Left ventricle myocardium inferior (tissue), 1 donor: Measurements from ENCODE around the gene TCN2. TPM values are rescaled to one million over a fixed set of nuclear protein-coding genes. Genes with fewer than 3 reads are reported as not detected.

Source experiments
- DNase-seq: peaks from one replicate; pipeline ENCODE4 v3.0.0-alpha.2; 2020
- H3K27ac ChIP-seq: fragments of 200-600 bp; replicated peaks from 2 replicates; pipeline ENCODE4 v1.8.0; 2021
- H3K27me3 ChIP-seq: fragments of 200-600 bp; 2 replicates; pipeline ENCODE4 v1.8.0; 2021; ENCODE audit warnings: low read depth
- H3K36me3 ChIP-seq: fragments of 200-600 bp; 2 replicates; pipeline ENCODE4 v1.8.0; 2021
- H3K4me1 ChIP-seq: fragments of 200-600 bp; 2 replicates; pipeline ENCODE4 v1.8.0; 2021
- H3K4me3 ChIP-seq: fragments of 200-600 bp; 2 replicates; pipeline ENCODE4 v1.8.0; 2021; ENCODE audit warnings: mild to moderate bottlenecking, moderate library complexity
- H3K9me3 ChIP-seq: fragments of 200-600 bp; replicated peaks from 2 replicates; pipeline ENCODE4 v1.8.0; 2021
- intact Hi-C: fragments of 100-400 bp; cut with micrococcal nuclease; formaldehyde crosslinking; loops from one replicate; pipeline ENCODE4 v1.11.0; 2022
- total RNA-seq: library from RNA; stranded (reverse); fragmentation: NEBNext Ultra II Directional; extraction: Animal tissue kit (Norgen Biotek cat#: 25700); gene quantifications from one replicate; pipeline ENCODE4 v1.2.1, GENCODE V29; 2021
- TF ChIP-seq, protein P1 (sequence below): fragments of 200-600 bp; IDR thresholded peaks from 2 replicates; pipeline ENCODE4 v1.8.0; 2021; ENCODE audit warnings: antibody characterized with exemption, mild to moderate bottlenecking, borderline replicate concordance
- donor health status: DM: no; HTN: yes; CAD: no; lungs with severe emphysema.

The TCN2 gene
- total RNA-seq, 1 donor from 2014 or later, result 14.1 TPM

DNA sequence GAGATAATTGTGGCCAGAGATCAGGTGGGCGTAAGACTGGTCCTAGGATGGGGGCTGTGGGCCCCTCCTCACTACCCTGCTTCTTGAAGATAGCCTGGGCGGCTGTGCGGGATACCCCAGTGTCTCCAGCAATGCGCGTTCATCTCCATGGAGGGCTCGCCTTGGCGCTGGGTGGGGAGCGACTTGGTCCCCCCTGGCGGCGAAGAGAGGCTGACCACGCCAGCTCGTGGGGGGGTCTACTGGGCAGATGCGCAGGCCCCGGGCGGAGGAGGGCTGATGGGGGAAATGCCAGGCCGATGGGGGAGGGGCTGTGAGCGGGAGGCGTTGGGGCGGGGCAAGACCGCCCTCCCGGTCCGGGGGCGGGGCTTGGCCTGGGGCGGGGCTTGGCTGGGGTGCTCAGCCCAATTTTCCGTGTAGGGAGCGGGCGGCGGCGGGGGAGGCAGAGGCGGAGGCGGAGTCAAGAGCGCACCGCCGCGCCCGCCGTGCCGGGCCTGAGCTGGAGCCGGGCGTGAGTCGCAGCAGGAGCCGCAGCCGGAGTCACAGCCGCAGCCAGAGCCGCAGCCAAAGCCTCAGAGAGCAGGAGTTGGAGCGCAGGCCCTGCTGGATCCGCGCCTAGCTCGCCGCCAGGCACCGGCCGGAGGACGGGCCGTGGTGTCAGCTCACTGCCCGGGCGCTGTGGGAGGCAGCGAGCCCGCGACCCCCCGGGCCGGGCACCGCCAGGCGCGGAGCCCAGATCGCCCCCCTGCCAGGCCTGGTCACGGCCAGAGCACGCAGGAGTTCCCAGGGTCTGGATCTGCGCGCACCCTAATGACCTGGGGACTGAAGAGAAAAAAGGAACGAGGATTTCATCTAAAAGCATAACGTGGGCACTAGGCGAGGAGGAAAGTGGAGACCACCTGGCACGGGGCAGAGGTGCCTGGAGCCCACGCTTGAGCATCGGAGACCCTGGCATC lies 28.6 kb downstream of the TCN2 start, which contains the start of gene SLC35E4:
Gene SLC35E4 (plus strand): TSS at position 509 of the 953 bp plus-strand sequence. CDS start 670 bp downstream, outside the sequence.
- H3K27ac ChIP-seq, result peak within 1 kb of the TSS; percentile 94
- DNase-seq, result peak; percentile 95
- H3K27me3 ChIP-seq, result no peaks in the 10 kb centered on the region
- peak within 1 kb of the TSS; percentile 79 for H3K4me3 ChIP-seq
- intact Hi-C loops, result no loop called here
- H3K4me1 ChIP-seq, result peaks cover 43% of the 10 kb centered on the region
- H3K9me3 ChIP-seq, result no peaks in the 10 kb centered on the region
- H3K36me3 ChIP-seq, result peaks cover 4% of the 10 kb centered on the region
- TF ChIP-seq, protein P1, sequence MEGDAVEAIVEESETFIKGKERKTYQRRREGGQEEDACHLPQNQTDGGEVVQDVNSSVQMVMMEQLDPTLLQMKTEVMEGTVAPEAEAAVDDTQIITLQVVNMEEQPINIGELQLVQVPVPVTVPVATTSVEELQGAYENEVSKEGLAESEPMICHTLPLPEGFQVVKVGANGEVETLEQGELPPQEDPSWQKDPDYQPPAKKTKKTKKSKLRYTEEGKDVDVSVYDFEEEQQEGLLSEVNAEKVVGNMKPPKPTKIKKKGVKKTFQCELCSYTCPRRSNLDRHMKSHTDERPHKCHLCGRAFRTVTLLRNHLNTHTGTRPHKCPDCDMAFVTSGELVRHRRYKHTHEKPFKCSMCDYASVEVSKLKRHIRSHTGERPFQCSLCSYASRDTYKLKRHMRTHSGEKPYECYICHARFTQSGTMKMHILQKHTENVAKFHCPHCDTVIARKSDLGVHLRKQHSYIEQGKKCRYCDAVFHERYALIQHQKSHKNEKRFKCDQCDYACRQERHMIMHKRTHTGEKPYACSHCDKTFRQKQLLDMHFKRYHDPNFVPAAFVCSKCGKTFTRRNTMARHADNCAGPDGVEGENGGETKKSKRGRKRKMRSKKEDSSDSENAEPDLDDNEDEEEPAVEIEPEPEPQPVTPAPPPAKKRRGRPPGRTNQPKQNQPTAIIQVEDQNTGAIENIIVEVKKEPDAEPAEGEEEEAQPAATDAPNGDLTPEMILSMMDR, result peak; percentile 24

DNA sequence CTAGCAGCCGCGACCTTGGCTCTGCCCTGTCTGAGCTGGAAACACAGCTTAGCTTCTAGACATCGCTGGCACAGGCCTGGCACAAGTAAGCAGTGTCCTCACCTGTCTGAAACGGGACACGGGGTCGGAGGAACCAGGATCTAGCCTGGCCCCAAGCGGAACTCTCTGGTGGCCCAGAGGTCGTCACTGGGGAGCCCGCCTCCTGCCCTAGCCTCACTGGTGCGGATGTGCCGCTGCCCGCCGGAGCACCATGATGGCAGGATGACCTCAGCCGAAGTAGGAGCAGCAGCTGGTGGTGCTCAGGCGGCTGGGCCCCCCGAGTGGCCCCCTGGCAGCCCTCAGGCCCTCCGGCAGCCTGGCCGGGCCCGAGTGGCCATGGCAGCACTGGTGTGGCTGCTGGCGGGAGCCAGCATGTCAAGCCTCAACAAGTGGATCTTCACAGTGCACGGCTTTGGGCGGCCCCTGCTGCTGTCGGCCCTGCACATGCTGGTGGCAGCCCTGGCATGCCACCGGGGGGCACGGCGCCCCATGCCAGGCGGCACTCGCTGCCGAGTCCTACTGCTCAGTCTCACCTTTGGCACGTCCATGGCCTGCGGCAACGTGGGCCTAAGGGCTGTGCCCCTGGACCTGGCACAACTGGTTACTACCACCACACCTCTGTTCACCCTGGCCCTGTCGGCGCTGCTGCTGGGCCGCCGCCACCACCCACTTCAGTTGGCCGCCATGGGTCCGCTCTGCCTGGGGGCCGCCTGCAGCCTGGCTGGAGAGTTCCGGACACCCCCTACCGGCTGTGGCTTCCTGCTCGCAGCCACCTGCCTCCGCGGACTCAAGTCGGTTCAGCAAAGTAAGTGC lies 29.5 kb downstream of the TCN2 start:
- H3K27ac ChIP-seq, result peak overlapping the region; percentile 94
- TF ChIP-seq, protein P1, result no peak
- intact Hi-C loops, result no loop called here
- DNase-seq, result peak; percentile 29
- H3K4me3 ChIP-seq, result peak overlapping the region; percentile 79
- no peaks in the 10 kb centered on the region for H3K27me3 ChIP-seq
- peaks cover 4% of the 10 kb centered on the region for H3K36me3 ChIP-seq
- peaks cover 52% of the 10 kb centered on the region for H3K4me1 ChIP-seq
- no peaks in the 10 kb centered on the region for H3K9me3 ChIP-seq

DNA sequence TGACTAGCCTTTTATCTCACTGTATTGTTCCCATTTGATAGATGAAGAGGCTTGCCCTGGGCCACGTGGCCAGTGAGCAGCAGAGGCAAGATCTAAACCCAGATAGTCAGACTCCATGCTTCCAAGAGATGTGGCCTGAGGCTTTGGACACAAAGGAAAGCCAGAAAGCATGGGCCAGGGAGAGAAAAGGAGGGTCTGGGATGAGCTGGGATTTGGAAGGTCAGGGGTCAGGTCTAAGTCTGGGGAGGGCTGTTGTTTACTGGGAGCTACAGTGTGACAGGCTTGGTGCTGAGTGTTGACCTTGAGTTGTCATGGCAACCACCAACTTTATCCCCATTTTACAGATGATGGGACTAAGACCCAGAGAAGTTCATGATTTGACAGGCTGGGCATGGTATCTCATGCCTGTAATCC lies 30.7 kb downstream of the TCN2 start:
- no peaks in the 10 kb centered on the region for H3K27me3 ChIP-seq
- peaks cover 4% of the 10 kb centered on the region for H3K36me3 ChIP-seq
- intact Hi-C loops, result no loop called here
- no peak overlapping the region for H3K27ac ChIP-seq
- no peak for DNase-seq
- TF ChIP-seq, protein P1, result no peak
- peak overlapping the region; percentile 79 for H3K4me3 ChIP-seq
- peaks cover 58% of the 10 kb centered on the region for H3K4me1 ChIP-seq
- H3K9me3 ChIP-seq, result no peaks in the 10 kb centered on the region

DNA sequence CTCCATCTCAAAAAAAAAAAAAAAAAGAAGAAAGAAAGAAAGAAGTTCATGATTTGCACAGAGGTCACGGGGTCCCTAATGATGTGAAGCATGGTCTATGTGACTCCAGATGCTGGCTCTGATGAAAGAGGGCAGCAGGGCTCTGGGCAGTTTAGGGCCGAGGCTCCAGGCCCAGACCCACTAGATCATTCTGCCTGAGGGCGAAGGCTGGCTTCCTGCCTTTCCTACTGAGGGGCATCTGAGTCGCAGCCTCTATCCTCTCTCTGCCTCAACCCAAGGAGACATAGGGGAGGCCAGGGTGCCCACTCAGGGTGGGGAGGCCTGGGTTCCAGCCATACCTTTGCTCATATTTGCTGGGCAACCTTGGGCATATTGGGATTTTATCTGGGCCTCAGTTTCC lies 33.4 kb downstream of the TCN2 start:
- no peaks in the 10 kb centered on the region for H3K9me3 ChIP-seq
- DNase-seq, result no peak
- intact Hi-C loops, result no loop called here
- H3K4me3 ChIP-seq, result no peak overlapping the region
- H3K4me1 ChIP-seq, result peaks cover 63% of the 10 kb centered on the region
- H3K27ac ChIP-seq, result peak overlapping the region; percentile 69
- peaks cover 4% of the 10 kb centered on the region for H3K36me3 ChIP-seq
- H3K27me3 ChIP-seq, result no peaks in the 10 kb centered on the region
- TF ChIP-seq, protein P1, result no peak

DNA sequence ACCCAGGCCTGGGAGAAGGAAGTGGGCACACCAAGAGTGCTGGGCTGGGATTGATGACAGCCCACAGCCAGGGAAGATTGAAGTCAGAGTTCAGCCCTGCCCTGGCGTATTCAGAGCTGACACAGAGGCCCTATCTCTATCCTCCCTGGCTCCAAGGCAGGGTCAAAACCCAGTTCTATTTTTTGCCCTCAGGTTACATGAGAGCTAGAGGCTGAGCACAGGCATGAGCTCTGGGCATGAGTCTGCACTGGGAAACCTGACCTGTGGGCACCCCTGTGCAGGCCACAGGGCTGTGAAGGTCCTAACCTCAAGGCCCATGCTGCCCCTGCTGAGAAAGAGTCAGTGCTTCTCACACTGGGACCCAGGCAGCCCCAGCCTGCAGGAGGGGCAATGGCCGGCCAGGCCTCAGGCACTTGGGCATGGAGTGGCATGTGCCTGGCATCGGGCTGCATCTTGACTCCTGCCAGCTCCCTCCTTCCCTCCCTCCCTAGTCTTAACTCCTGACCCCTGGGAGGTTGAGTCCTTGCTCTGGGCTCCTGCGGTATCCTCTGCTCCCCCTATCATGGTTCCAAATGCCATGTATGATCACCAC lies 34.0 kb downstream of the TCN2 start:
- Histone ChIP-seq H3K4me3 (no peak overlapping the region), H3K27ac (peak overlapping the region; percentile 69)
- intact Hi-C loops, result no loop called here

More for the DNA sequence above, 34.0 kb downstream of the TCN2 start:
- H3K36me3 ChIP-seq, result peaks cover 4% of the 10 kb centered on the region
- H3K9me3 ChIP-seq, result no peaks in the 10 kb centered on the region
- no peak for DNase-seq
- H3K27me3 ChIP-seq, result no peaks in the 10 kb centered on the region
- peaks cover 60% of the 10 kb centered on the region for H3K4me1 ChIP-seq
- TF ChIP-seq, protein P1, result no peak
